H9 (cell line): ENCODE measurements around the gene NACC2. TPM values are rescaled to one million over a fixed set of nuclear protein-coding genes. Genes with fewer than 3 reads are reported as not detected.

Experiments
- DNase-seq: peaks from one replicate; pipeline ENCODE4 v3.0.0-alpha.2; 2017
- H2AFZ ChIP-seq: one replicate; pipeline ENCODE4 v1.6.1; 2013; ENCODE audit warnings: mild to moderate bottlenecking, low read length, control low read depth, moderate library complexity
- H2AK5ac ChIP-seq: 2 replicates; pipeline ENCODE4 v1.6.1; 2013; ENCODE audit warnings: low read length, control low read depth, mixed read lengths; ENCODE audit not compliant: insufficient read length
- H2BK120ac ChIP-seq: one replicate; pipeline ENCODE4 v1.6.1; 2013; ENCODE audit warnings: low read depth, mild to moderate bottlenecking, low read length, control low read depth, inconsistent platforms; ENCODE audit not compliant: poor library complexity, severe bottlenecking
- H2BK12ac ChIP-seq: 2 replicates; pipeline ENCODE4 v1.6.1; 2013; ENCODE audit warnings: low read length, control low read depth, mixed read lengths, low read depth; ENCODE audit not compliant: insufficient read length
- H2BK15ac ChIP-seq: 2 replicates; pipeline ENCODE4 v1.6.1; 2013; ENCODE audit warnings: low read depth, low read length, control low read depth
- H2BK20ac ChIP-seq: one replicate; pipeline ENCODE4 v1.6.1; 2013; ENCODE audit warnings: low read depth, mild to moderate bottlenecking, low read length, control low read depth, inconsistent platforms; ENCODE audit not compliant: poor library complexity, severe bottlenecking
- H2BK5ac ChIP-seq: 2 replicates; pipeline ENCODE4 v1.6.1; 2013; ENCODE audit warnings: low read length, control low read depth, mixed read lengths; ENCODE audit not compliant: insufficient read length
- H3K14ac ChIP-seq: 2 replicates; pipeline ENCODE4 v1.6.1; 2013; ENCODE audit warnings: low read length, control low read depth; ENCODE audit not compliant: insufficient read depth
- H3K18ac ChIP-seq: 2 replicates; pipeline ENCODE4 v1.6.1; 2013; ENCODE audit warnings: low read depth, mild to moderate bottlenecking, mixed read lengths, low read length, control low read depth; ENCODE audit not compliant: insufficient read length
- H3K23ac ChIP-seq: 2 replicates; pipeline ENCODE4 v1.6.1; 2013; ENCODE audit warnings: low read length, control low read depth, mixed read lengths, low read depth; ENCODE audit not compliant: insufficient read length
- H3K23me2 ChIP-seq: 2 replicates; pipeline ENCODE4 v1.6.1; 2013; ENCODE audit warnings: low read depth, mild to moderate bottlenecking, mixed read lengths, low read length, control low read depth; ENCODE audit not compliant: insufficient read length, poor library complexity, severe bottlenecking
- H3K27ac ChIP-seq: 2 replicates; pipeline ENCODE4 v1.5.1; 2013; ENCODE audit warnings: low read length, control low read depth, mixed read lengths, low read depth; ENCODE audit not compliant: insufficient read length
- H3K27me3 ChIP-seq: 2 replicates; pipeline ENCODE4 v1.6.1; 2013; ENCODE audit warnings: low read length, control low read depth, inconsistent platforms; ENCODE audit not compliant: insufficient read depth
- H3K4ac ChIP-seq: 2 replicates; pipeline ENCODE4 v1.6.1; 2013; ENCODE audit warnings: low read depth, mild to moderate bottlenecking, control low read depth, inconsistent platforms, low read length, moderate library complexity
- H3K4me1 ChIP-seq: 2 replicates; pipeline ENCODE4 v1.6.1; 2013; ENCODE audit warnings: low read length, control low read depth, inconsistent platforms; ENCODE audit not compliant: insufficient read depth
- H3K4me2 ChIP-seq: 2 replicates; pipeline ENCODE4 v1.6.1; 2013; ENCODE audit warnings: low read length, control low read depth, mixed read lengths; ENCODE audit not compliant: insufficient read length, insufficient read depth
- H3K56ac ChIP-seq: 2 replicates; pipeline ENCODE4 v1.6.1; 2013; ENCODE audit warnings: low read depth, mild to moderate bottlenecking, mixed read lengths, low read length, control low read depth; ENCODE audit not compliant: insufficient read length
- H3K79me1 ChIP-seq: 2 replicates; pipeline ENCODE4 v1.6.1; 2013; ENCODE audit warnings: low read depth, mild to moderate bottlenecking, moderate library complexity, low read length, control low read depth, inconsistent platforms; ENCODE audit not compliant: insufficient read depth, poor library complexity, severe bottlenecking
- H3K79me2 ChIP-seq: 2 replicates; pipeline ENCODE4 v1.6.1; 2013; ENCODE audit warnings: low read length, control low read depth, inconsistent platforms; ENCODE audit not compliant: insufficient read depth
- H3K9ac ChIP-seq: 2 replicates; pipeline ENCODE4 v1.6.1; 2013; ENCODE audit warnings: low read length, control low read depth, mixed read lengths; ENCODE audit not compliant: insufficient read length; ENCODE audit errors: extremely low read depth
- H3K9me3 ChIP-seq: one replicate; pipeline ENCODE4 v1.6.1; 2013; ENCODE audit warnings: low read depth, low read length, inconsistent platforms; ENCODE audit not compliant: control insufficient read depth
- H3T11ph ChIP-seq: one replicate; pipeline ENCODE4 v1.6.1; 2013; ENCODE audit warnings: mild to moderate bottlenecking, low read length, control low read depth, inconsistent platforms
- H4K20me1 ChIP-seq: one replicate; pipeline ENCODE4 v1.6.1; 2013; ENCODE audit not compliant: control insufficient read depth, insufficient read length, insufficient read depth
- H4K5ac ChIP-seq: 2 replicates; pipeline ENCODE4 v1.6.1; 2013; ENCODE audit warnings: low read depth, mild to moderate bottlenecking, mixed read lengths, low read length, control low read depth; ENCODE audit not compliant: insufficient read length
- H4K8ac ChIP-seq: replicated peaks from 2 replicates; pipeline ENCODE4 v1.6.1; 2013; ENCODE audit warnings: low read length, control low read depth, mixed read lengths, low read depth; ENCODE audit not compliant: insufficient read length
- H4K91ac ChIP-seq: 2 replicates; pipeline ENCODE4 v1.6.1; 2013; ENCODE audit warnings: low read depth, mild to moderate bottlenecking, moderate library complexity, mixed read lengths, low read length, control low read depth; ENCODE audit not compliant: insufficient read length
- H3K27ac Mint-ChIP-seq, 3 experiments: 2 replicates in 2 of 3; 3 replicates in 1 of 3; pipeline ENCODE4 v1.8.0; 2020 to 2021; ENCODE audit warnings: mixed read lengths in 3 of 3, mild to moderate bottlenecking in 1 of 3, moderate library complexity in 1 of 3
- H3K27me3 Mint-ChIP-seq: 2 replicates; pipeline ENCODE4 v1.8.0; 2021; ENCODE audit warnings: low read depth, mild to moderate bottlenecking, moderate library complexity, mixed read lengths
- H3K36me3 Mint-ChIP-seq, 3 experiments: 2 replicates in 2 of 3; 3 replicates in 1 of 3; pipeline ENCODE4 v1.8.0; 2020 to 2021; ENCODE audit warnings: low read depth in 3 of 3, mixed read lengths in 3 of 3; ENCODE audit not compliant: insufficient read depth in 1 of 3
- H3K4me1 Mint-ChIP-seq, 2 experiments: 2 replicates each; pipeline ENCODE4 v1.8.0; 2020; ENCODE audit warnings: mixed read lengths in 2 of 2
- H3K4me3 Mint-ChIP-seq, 2 experiments: 2 replicates in 1 of 2; 3 replicates in 1 of 2; pipeline ENCODE4 v1.8.0; 2020 to 2021; ENCODE audit warnings: mild to moderate bottlenecking in 2 of 2, mixed read lengths in 2 of 2, moderate library complexity in 1 of 2
- H3K9me3 Mint-ChIP-seq, 2 experiments: 2 replicates in 1 of 2; 3 replicates in 1 of 2; pipeline ENCODE4 v1.8.0; 2020; ENCODE audit warnings: mild to moderate bottlenecking in 2 of 2, mixed read lengths in 2 of 2, moderate library complexity in 1 of 2
- WGBS: extraction: QIAGEN DNeasy Blood & Tissue Kit; methylation state at CpG from one replicate; pipeline ENCODE4 v1.1.7; 2013; ENCODE audit warnings: missing lambda C conversion rate, low lambda C conversion rate, mixed read lengths; ENCODE audit not compliant: insufficient read length; ENCODE audit errors: extremely low coverage; 5-methylcytosine and 5-hydroxymethylcytosine counted together
- total RNA-seq: library from RNA; stranded (reverse); gene quantifications from 2 replicates; pipeline ENCODE4 v1.2.1, GENCODE V29; 2021
- TF ChIP-seq, protein P1 (sequence below): fragments of 200-600 bp; sonication (generic); conservative IDR thresholded peaks from 3 replicates; pipeline ENCODE4 v1.8.0; 2021; ENCODE audit warnings: antibody characterized with exemption, mild to moderate bottlenecking

Gene NACC2
- total RNA-seq, 1 experiment from 2014 or later: 11.5 TPM

DNA sequence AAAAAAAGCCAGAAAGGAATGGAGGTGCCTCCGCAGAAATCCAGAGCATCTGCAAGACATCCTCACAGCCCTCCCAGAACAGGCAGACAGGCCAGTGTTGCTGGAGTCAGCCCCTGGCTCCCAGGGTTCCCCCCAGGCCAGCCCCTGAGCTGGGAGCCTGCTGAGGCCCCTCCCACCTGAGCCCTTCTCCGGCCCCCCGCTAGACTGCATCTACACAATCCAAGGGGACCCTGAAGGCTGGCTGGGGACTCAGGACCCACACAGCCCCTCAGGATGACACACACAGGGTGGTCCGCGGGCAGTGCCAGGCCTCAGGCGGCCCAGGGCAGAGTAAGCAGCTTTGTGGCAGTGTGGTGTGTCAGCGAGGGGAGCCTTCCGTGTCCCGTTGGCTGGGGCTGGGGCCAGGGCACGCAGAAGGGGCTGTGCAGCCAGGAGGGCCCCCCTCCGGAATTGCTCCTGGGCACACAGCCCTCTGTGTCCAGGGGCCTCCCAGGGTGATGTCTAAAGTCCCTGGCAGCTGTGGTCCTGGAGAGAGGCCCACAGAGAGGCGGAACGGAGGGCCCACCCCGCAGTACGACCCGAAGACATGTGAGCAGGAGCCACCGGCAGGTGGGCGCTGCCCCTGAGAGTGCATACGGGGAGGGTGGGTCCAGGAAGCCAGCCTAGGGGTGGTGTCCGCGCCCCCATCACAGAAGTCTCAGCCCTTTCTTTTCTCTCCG lies 20.7 kb upstream of the NACC2 start:
- Histone ChIP-seq H3K14ac (no peak overlapping the region), H2BK5ac (no peak overlapping the region), H3K79me1 (no peaks in the 10 kb centered on the region), H3K27me3 (no peaks in the 10 kb centered on the region), H3K4me1 (no peaks in the 10 kb centered on the region), H4K8ac (no peak overlapping the region), H3K4me2 (no peak overlapping the region), H4K20me1 (no peaks in the 10 kb centered on the region), H4K91ac (no peak overlapping the region), H3K23me2 (no peaks in the 10 kb centered on the region), H2BK12ac (no peak overlapping the region), H2BK120ac (no peak overlapping the region), H3K27ac (no peak overlapping the region), H2BK15ac (no peak overlapping the region), H2BK20ac (no peak overlapping the region), H4K5ac (no peak overlapping the region), H3K4ac (no peak overlapping the region), H2AK5ac (no peak overlapping the region), H2AFZ (no peak overlapping the region), H3K9ac (no peak overlapping the region), H3K18ac (no peak overlapping the region), H3K79me2 (no peaks in the 10 kb centered on the region), H3K56ac (no peak overlapping the region), H3K9me3 (no peaks in the 10 kb centered on the region), H3K23ac (no peak overlapping the region), H3T11ph (no peak overlapping the region)
- no peaks in the 10 kb centered on the region for H3K27me3 Mint-ChIP-seq
- no peak overlapping the region for H3K27ac Mint-ChIP-seq
- no peak for DNase-seq
- no peak overlapping the region; a peak in 1 of 5 replicates for H3K4me3 Mint-ChIP-seq
- peaks cover 7 to 9% of the 10 kb centered on the region in 2 experiments for H3K4me1 Mint-ChIP-seq
- no CpG with 5 or more reads among the region's 22 CpGs for WGBS
- no peaks in the 10 kb centered on the region for H3K9me3 Mint-ChIP-seq
- TF ChIP-seq, protein P1, sequence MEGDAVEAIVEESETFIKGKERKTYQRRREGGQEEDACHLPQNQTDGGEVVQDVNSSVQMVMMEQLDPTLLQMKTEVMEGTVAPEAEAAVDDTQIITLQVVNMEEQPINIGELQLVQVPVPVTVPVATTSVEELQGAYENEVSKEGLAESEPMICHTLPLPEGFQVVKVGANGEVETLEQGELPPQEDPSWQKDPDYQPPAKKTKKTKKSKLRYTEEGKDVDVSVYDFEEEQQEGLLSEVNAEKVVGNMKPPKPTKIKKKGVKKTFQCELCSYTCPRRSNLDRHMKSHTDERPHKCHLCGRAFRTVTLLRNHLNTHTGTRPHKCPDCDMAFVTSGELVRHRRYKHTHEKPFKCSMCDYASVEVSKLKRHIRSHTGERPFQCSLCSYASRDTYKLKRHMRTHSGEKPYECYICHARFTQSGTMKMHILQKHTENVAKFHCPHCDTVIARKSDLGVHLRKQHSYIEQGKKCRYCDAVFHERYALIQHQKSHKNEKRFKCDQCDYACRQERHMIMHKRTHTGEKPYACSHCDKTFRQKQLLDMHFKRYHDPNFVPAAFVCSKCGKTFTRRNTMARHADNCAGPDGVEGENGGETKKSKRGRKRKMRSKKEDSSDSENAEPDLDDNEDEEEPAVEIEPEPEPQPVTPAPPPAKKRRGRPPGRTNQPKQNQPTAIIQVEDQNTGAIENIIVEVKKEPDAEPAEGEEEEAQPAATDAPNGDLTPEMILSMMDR: no peak
- H3K36me3 Mint-ChIP-seq: peaks cover 1 to 18% (median 17%) of the 10 kb centered on the region in 3 experiments; a peak in 5 of 7 replicates
